K562 (cell line): Measurements from ENCODE around the gene CNGA3. TPM values are rescaled to one million over a fixed set of nuclear protein-coding genes. Genes with fewer than 3 reads are reported as not detected.

Experiments
- ATAC-seq: fragments of 200-7000 bp; cut with Tn5 transposase; 3 replicates; pipeline ENCODE4 v1.9.1; 2020; ENCODE audit warnings: moderate library complexity
- BruUV-seq: library from RNA; stranded (reverse); fragments of 400-500 nt; replicated peaks from 2 replicates; lab custom pipeline; 2021; lab: Mats Ljungman, UMichigan
- CTCF ChIA-PET: fragments of 300-600 bp; formaldehyde crosslinking; extraction: SDS; loops from one replicate; lab custom pipeline; 2021; ENCODE audit warnings: low intra/inter-chr PET ratio; lab: Yijun Ruan, JAX
- POLR2A ChIA-PET: fragments of 300-600, 350-650 bp; sonication (Branson Sonifier 250); formaldehyde crosslinking; extraction: SDS; loops from one replicate; lab custom pipeline; 2021; ENCODE audit warnings: antibody characterized with exemption, inconsistent platforms; lab: Yijun Ruan, JAX
- DNase-seq, 4 experiments: peaks; one replicate each; pipeline versions ENCODE4 v3.0.0 to v3.0.0-alpha.2; 2011 to 2018; ENCODE audit warnings: low spot score in 3 of 4, mixed read lengths in 3 of 4; ENCODE audit errors: extremely low read depth in 1 of 4
- FAIRE-seq: peaks from 2 replicates; lab custom pipeline; 2011; peaks lifted over from hg19 to GRCh38; lab: Jason Lieb, UNC
- H2AFZ ChIP-seq: 2 replicates; pipeline ENCODE4 v1.6.0; 2011; ENCODE audit warnings: low read depth, low read length, control low read depth, inconsistent platforms
- H3K27ac ChIP-seq: fragments of 200-600 bp; 3 replicates; pipeline ENCODE4 v1.8.0; 2011; ENCODE audit warnings: low read depth, mild to moderate bottlenecking, control low read depth, inconsistent platforms, low read length, moderate library complexity, mixed read lengths; ENCODE audit errors: extremely low read depth
- H3K27me3 ChIP-seq, 2 experiments: fragments of 300-600 bp in 1 of 2; 2 replicates in 1 of 2; 3 replicates in 1 of 2; pipeline versions ENCODE4 v1.6.0 to v1.8.0; 2011; ENCODE audit warnings: inconsistent platforms in 2 of 2, low read length in 2 of 2, mild to moderate bottlenecking in 1 of 2, mixed read lengths in 1 of 2, moderate library complexity in 1 of 2; ENCODE audit not compliant: control insufficient read depth in 2 of 2, insufficient read depth in 2 of 2
- H3K36me3 ChIP-seq: fragments of 300-600 bp; 3 replicates; pipeline ENCODE4 v1.8.0; 2011; ENCODE audit warnings: mild to moderate bottlenecking, low read length, inconsistent platforms; ENCODE audit not compliant: control insufficient read depth, insufficient read depth
- H3K4me1 ChIP-seq, 2 experiments: fragments of 200-600 bp in 1 of 2; replicated peaks in 1 of 2; 2 replicates in 1 of 2; 3 replicates in 1 of 2; pipeline versions ENCODE4 v1.5.1 to v1.8.0; 2011; ENCODE audit warnings: inconsistent platforms in 2 of 2, low read length in 2 of 2, mild to moderate bottlenecking in 1 of 2, mixed read lengths in 1 of 2, moderate library complexity in 1 of 2; ENCODE audit not compliant: control insufficient read depth in 2 of 2, insufficient read depth in 2 of 2
- H3K4me2 ChIP-seq: 2 replicates; pipeline ENCODE4 v1.6.1; 2011; ENCODE audit warnings: low read length, control low read depth, inconsistent platforms, mixed read lengths; ENCODE audit not compliant: insufficient read depth
- H3K4me3 ChIP-seq: fragments of 200-600 bp; sonication (generic), shearing (Covaris generic); 2 replicates; pipeline ENCODE4 v1.5.1; 2016; ENCODE audit warnings: control low read depth, inconsistent platforms
- H3K79me2 ChIP-seq: fragments of 200-600 bp; 3 replicates; pipeline ENCODE4 v1.8.0; 2011; ENCODE audit warnings: low read length, inconsistent platforms; ENCODE audit not compliant: control insufficient read depth, insufficient read depth
- H3K9ac ChIP-seq, 2 experiments: 2 replicates each; pipeline versions ENCODE4 v1.6.0 to v1.6.1; 2011; ENCODE audit warnings: low read depth in 2 of 2, low read length in 2 of 2, control low read depth in 1 of 2, inconsistent platforms in 1 of 2, mild to moderate bottlenecking in 1 of 2, mixed read lengths in 1 of 2; ENCODE audit not compliant: insufficient read depth in 1 of 2
- H3K9me1 ChIP-seq: one replicate; pipeline ENCODE4 v1.6.0; 2011; ENCODE audit warnings: inconsistent platforms, mild to moderate bottlenecking, low read length, moderate library complexity; ENCODE audit not compliant: control insufficient read depth, insufficient read depth
- H3K9me3 ChIP-seq: replicated peaks from 2 replicates; pipeline ENCODE4 v1.5.1; 2011; ENCODE audit warnings: low read depth, low read length, inconsistent platforms; ENCODE audit not compliant: control insufficient read depth, insufficient read depth
- H4K20me1 ChIP-seq: replicated peaks from 2 replicates; pipeline ENCODE4 v1.6.1; 2011; ENCODE audit warnings: low read length, inconsistent platforms, mixed read lengths; ENCODE audit not compliant: control insufficient read depth, insufficient read depth
- ARID3A ChIP-seq: IDR thresholded peaks from 2 replicates; pipeline ENCODE4 v1.6.1; 2012; ENCODE audit warnings: low read depth, low read length, improper control_type of control experiment, borderline replicate concordance
- HOXB6 ChIP-seq: fragments of 250-450 bp; sonication (Bioruptor Pico); IDR thresholded peaks from 2 replicates; pipeline ENCODE4 v1.5.1; 2022; ENCODE audit warnings: mild to moderate bottlenecking, borderline replicate concordance
- SIN3A ChIP-seq, 2 experiments: fragments of 150-350 bp in 1 of 2; IDR thresholded peaks; 2 replicates each; pipeline ENCODE4 v1.6.1; 2011 to 2016; ENCODE audit warnings: borderline replicate concordance in 2 of 2, low read depth in 2 of 2, low read length in 2 of 2, mild to moderate bottlenecking in 2 of 2, moderate library complexity in 2 of 2; ENCODE audit not compliant: control insufficient read depth in 1 of 2
- SIX5 ChIP-seq, 2 experiments: IDR thresholded peaks; 2 replicates each; pipeline ENCODE4 v1.6.1; 2011; ENCODE audit warnings: low read length in 2 of 2, borderline replicate concordance in 1 of 2, low read depth in 1 of 2, mild to moderate bottlenecking in 1 of 2, moderate library complexity in 1 of 2; ENCODE audit not compliant: insufficient read depth in 1 of 2
- TRIM24 ChIP-seq, 2 experiments: fragments of 450-650 bp; IDR thresholded peaks; 2 replicates each; pipeline ENCODE4 v1.6.1; 2016
- ZEB2 ChIP-seq: fragments of 450-650 bp; IDR thresholded peaks from 2 replicates; pipeline ENCODE4 v1.6.1; 2016
- ZNF717 ChIP-seq: fragments of 250-450 bp; sonication (Bioruptor Pico); IDR thresholded peaks from 2 replicates; pipeline ENCODE4 v1.5.0; 2021
- WGBS: fragments of 100-300 bp; shearing (Covaris generic); methylation state at CpG from one replicate; pipeline ENCODE4 v1.1.6; 2016; ENCODE audit warnings: low coverage, mixed read lengths; ENCODE audit not compliant: insufficient coverage; ENCODE audit errors: missing lambda C conversion rate; 5-methylcytosine and 5-hydroxymethylcytosine counted together
- in situ Hi-C: fragments of 300-500 bp; cut with MboI; formaldehyde crosslinking; loops from 4 replicates; pipeline ENCODE4 v1.15.0; 2018; ENCODE audit warnings: inconsistent platforms, mixed read lengths
- intact Hi-C: fragments of 100-400 bp; cut with micrococcal nuclease; formaldehyde crosslinking; loops from 2 replicates; pipeline ENCODE4 v1.14.2; 2022
- polyA plus RNA-seq, 8 experiments: library from polyadenylated mRNA; depleted of rRNA in 4 of 8; stranded (reverse) in 5 of 8; unstranded in 3 of 8; fragments of >200 nt; fragmentation: Nextera tagmentation in 2 of 8; fragmentation: Illumina TruSeq in 1 of 8; extraction: Ambion mirVana in 2 of 8; extraction: Trizol in 1 of 8; gene quantifications; 2 replicates each; pipeline versions ENCODE4 v1.2.1 to v1.2.3, GENCODE V29; 2011 to 2014; ENCODE audit warnings: inconsistent platforms in 1 of 8, missing spikeins in 1 of 8
- total RNA-seq, 7 experiments: library from RNA; depleted of rRNA in 6 of 7; stranded (reverse); fragments of >200 nt in 6 of 7; fragmentation: Illumina TruSeq in 2 of 7; extraction: Trizol in 2 of 7; gene quantifications; 2 replicates each; pipeline versions ENCODE4 v1.2.1 to v1.2.3, GENCODE V29; 2011 to 2021; ENCODE audit warnings: low replicate concordance in 1 of 7
- TF ChIP-seq, protein P1 (sequence below), 2 experiments: IDR thresholded peaks in 1 of 2; conservative IDR thresholded peaks in 1 of 2; 2 replicates each; pipeline ENCODE4 v1.6.1; 2016; ENCODE audit warnings: low read depth in 2 of 2, mild to moderate bottlenecking in 1 of 2, missing compliant biosample characterization in 1 of 2, missing genetic modification characterization in 1 of 2, moderate library complexity in 1 of 2
- TF ChIP-seq, protein P2 (sequence below): fragments of 250-450 bp; sonication (Bioruptor Pico); IDR thresholded peaks from 2 replicates; pipeline ENCODE4 v1.4.0; 2020

The CNGA3 gene
- total and polyA plus RNA-seq, 9 of the 15 experiments (the other 6 are each of a cell fraction or from before 2014, with no cell fraction given), result not detected

- no peak for FAIRE-seq
- no peaks in the 10 kb centered on the region for H3K79me2 ChIP-seq
- no peak overlapping the region for H3K9ac ChIP-seq
- BruUV-seq, result no TSS peak
- no peaks in the 10 kb centered on the region for H3K4me1 ChIP-seq
- ChIA-PET CTCF (no interaction called here), POLR2A (no interaction called here)
- H3K4me2 ChIP-seq, result no peak overlapping the region
- WGBS, result 0% methylated on average over 3 of the region's 4 CpGs
- H3K27me3 ChIP-seq, result peaks cover 15 to 56% of the 10 kb centered on the region in 2 experiments
- in situ Hi-C loops, result no loop called here
- H3K27ac ChIP-seq, result no peak overlapping the region
- DNase-seq, result no peak
- ATAC-seq, result no peak
- no peaks in the 10 kb centered on the region for H3K9me3 ChIP-seq
- H2AFZ ChIP-seq, result no peak overlapping the region
- peaks cover 3% of the 10 kb centered on the region for H3K9me1 ChIP-seq
- TF ChIP-seq SIX5 (IDR thresholded peaks at IDR 0.05; ENCODE audit: borderline replicate concordance in 1 of 2, insufficient read depth in 1 of 2, low read depth in 1 of 2, low read length in 2 of 2), result no peak
- no peak for TF ChIP-seq HOXB6
- no peaks in the 10 kb centered on the region for H3K36me3 ChIP-seq
- no peaks in the 10 kb centered on the region for H4K20me1 ChIP-seq
- intact Hi-C loops, result no loop called here
- H3K4me3 ChIP-seq, result no peak overlapping the region
These were observed 25.9 kb downstream of the CNGA3 start for GRCh38 chr2:98372121-98372520.

GRCh38 chr2:98372579-98372978 lies 26.3 kb downstream of the CNGA3 start:
- 3% methylated on average over 5 of the region's 5 CpGs for WGBS
- H3K9me3 ChIP-seq, result no peaks in the 10 kb centered on the region
- CTCF ChIA-PET, result no interaction called here
- DNase-seq, result no peak
- H3K27ac ChIP-seq, result no peak overlapping the region
- no peak overlapping the region for H3K4me3 ChIP-seq
- ATAC-seq, result no peak
- BruUV-seq, result no TSS peak
- FAIRE-seq, result no peak
- no peak overlapping the region for H2AFZ ChIP-seq
- POLR2A ChIA-PET, result no interaction called here
- H3K79me2 ChIP-seq, result no peaks in the 10 kb centered on the region
- in situ Hi-C loops (no loop called here), intact Hi-C loops (no loop called here)
- no peak overlapping the region for H3K9ac ChIP-seq
- no peaks in the 10 kb centered on the region for H3K4me1 ChIP-seq
- peaks cover 3% of the 10 kb centered on the region for H3K9me1 ChIP-seq
- H3K27me3 ChIP-seq, result peaks cover 15 to 56% of the 10 kb centered on the region in 2 experiments
- no peaks in the 10 kb centered on the region for H4K20me1 ChIP-seq
- no peaks in the 10 kb centered on the region for H3K36me3 ChIP-seq
- no peak overlapping the region for H3K4me2 ChIP-seq
- no peak for TF ChIP-seq ARID3A
- TF ChIP-seq, protein P1, sequence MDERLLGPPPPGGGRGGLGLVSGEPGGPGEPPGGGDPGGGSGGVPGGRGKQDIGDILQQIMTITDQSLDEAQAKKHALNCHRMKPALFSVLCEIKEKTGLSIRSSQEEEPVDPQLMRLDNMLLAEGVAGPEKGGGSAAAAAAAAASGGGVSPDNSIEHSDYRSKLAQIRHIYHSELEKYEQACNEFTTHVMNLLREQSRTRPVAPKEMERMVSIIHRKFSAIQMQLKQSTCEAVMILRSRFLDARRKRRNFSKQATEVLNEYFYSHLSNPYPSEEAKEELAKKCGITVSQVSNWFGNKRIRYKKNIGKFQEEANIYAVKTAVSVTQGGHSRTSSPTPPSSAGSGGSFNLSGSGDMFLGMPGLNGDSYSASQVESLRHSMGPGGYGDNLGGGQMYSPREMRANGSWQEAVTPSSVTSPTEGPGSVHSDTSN (CRISPR knock-in tag; IDR thresholded peaks at IDR 0.05; ENCODE audit: low read depth), result no peak
- TF ChIP-seq, protein P1 (tag; conservative IDR thresholded peaks at IDR 0.05; ENCODE audit: low read depth), result no peak
- TF ChIP-seq SIN3A (IDR thresholded peaks at IDR 0.05; ENCODE audit: borderline replicate concordance in 2 of 2, control insufficient read depth in 1 of 2, low read depth in 2 of 2, low read length in 2 of 2), result no peak
- no peak for TF ChIP-seq TRIM24 (IDR thresholded peaks at IDR 0.05)
- TF ChIP-seq ZEB2, result no peak
- TF ChIP-seq, protein P2, sequence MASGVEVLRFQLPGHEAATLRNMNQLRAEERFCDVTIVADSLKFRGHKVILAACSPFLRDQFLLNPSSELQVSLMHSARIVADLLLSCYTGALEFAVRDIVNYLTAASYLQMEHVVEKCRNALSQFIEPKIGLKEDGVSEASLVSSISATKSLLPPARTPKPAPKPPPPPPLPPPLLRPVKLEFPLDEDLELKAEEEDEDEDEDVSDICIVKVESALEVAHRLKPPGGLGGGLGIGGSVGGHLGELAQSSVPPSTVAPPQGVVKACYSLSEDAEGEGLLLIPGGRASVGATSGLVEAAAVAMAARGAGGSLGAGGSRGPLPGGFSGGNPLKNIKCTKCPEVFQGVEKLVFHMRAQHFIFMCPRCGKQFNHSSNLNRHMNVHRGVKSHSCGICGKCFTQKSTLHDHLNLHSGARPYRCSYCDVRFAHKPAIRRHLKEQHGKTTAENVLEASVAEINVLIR (CRISPR knock-in tag), result no peak
- TF ChIP-seq ZNF717 (CRISPR knock-in tag), result no peak
